GM21447 (cell line): ENCODE results near the gene PCDHGA4.
"Not testable (repeated sequence)": the region's sequence is repeated elsewhere in the genome, so short reads cannot be mapped to it uniquely, and the experiment has no call there.

Experiments used
- ATAC-seq: cut with Tn5 transposase; IDR thresholded peaks from one replicate; pipeline ENCODE4 v1.9.1; 2021; ENCODE audit not compliant: unreplicated experiment

PCDHGA4 gene

DNA sequence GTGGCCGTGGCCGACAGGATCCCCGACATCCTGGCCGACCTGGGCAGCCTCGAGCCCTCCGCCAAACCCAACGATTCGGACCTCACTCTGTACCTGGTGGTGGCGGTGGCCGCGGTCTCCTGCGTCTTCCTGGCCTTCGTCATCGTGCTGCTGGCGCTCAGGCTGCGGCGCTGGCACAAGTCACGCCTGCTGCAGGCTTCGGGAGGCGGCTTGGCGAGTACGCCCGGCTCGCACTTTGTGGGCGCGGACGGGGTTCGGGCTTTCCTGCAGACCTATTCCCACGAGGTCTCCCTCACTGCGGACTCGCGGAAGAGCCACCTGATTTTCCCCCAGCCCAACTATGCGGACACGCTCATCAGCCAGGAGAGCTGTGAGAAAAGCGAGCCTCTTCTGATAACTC, 8.8 kb upstream of the PCDHGA4 start:
- not testable (repeated sequence) for ATAC-seq

DNA sequence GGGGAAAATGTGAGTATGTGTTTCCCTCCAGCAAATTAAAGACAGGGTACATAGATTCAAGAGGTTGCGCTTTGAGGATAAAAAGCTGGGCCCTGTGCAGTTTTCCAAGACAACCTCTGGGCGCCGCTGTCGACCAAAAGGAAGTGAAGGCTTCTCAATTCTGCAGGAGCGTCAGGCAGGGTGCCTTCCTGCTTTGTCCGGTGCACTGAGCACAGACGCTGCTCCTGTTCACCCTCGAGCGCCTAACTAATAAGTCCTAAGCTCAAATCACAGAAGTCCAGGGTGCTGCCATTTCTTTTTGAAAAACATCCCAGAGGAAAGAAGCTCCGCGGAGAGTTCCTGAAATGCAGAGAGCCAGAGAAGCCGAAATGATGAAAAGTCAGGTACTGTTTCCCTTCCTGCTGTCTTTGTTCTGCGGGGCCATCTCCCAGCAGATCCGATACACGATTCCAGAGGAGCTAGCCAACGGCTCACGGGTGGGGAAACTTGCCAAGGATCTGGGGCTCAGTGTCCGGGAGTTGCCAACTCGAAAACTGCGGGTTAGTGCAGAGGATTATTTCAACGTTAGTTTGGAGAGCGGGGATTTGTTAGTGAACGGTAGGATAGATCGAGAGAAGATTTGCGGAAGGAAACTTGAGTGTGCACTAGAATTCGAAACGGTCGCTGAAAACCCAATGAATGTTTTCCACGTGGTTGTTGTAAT, 4.8 kb upstream of the PCDHGA4 start, which contains the start of gene PCDHGB1:
PCDHGB1 (plus strand) TSS at position 183 of the 703 bp plus-strand sequence; CDS start at position 345, 162 bp downstream.
- ATAC-seq, result no peak

DNA sequence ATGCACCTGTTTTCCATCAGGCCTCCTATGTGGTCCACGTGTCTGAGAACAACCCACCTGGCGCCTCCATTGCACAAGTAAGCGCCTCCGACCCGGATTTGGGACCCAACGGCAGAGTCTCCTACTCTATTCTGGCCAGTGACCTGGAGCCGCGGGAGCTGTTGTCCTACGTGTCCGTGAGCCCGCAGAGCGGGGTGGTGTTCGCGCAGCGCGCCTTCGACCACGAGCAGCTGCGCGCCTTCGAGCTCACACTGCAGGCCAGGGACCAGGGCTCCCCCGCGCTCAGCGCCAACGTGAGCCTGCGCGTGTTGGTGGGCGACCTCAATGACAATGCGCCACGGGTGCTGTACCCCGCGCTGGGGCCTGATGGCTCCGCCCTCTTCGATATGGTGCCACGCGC, 3.2 kb upstream of the PCDHGA4 start:
- no peak for ATAC-seq

DNA sequence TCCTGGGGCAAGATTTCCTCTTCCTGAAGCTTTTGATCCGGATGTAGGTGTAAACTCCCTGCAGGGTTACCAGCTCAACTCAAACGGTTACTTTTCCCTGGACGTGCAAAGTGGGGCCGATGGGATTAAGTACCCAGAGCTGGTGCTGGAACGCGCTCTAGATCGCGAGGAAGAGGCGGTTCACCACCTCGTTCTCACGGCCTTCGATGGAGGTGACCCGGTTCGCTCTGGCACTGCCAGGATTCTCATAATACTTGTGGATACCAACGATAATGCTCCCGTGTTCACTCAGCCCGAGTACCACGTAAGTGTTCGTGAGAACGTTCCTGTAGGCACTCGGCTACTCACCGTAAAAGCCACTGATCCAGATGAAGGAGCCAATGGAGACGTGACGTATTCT, 820 bp downstream of the PCDHGA4 start:
- no peak for ATAC-seq

DNA sequence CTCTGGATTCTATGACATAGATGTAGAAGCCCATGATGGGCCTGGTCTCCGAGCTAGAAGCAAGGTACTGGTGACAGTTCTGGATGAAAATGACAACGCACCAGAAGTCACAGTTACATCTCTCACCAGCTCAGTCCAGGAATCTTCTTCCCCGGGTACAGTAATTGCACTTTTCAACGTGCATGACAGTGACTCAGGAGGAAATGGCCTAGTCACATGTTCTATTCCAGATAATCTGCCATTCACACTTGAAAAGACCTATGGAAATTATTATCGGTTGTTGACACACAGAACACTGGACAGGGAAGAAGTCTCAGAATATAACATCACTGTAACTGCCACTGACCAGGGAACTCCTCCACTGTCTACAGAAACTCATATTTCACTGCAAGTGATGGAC, 1.3 kb downstream of the PCDHGA4 start:
- no peak for ATAC-seq

DNA sequence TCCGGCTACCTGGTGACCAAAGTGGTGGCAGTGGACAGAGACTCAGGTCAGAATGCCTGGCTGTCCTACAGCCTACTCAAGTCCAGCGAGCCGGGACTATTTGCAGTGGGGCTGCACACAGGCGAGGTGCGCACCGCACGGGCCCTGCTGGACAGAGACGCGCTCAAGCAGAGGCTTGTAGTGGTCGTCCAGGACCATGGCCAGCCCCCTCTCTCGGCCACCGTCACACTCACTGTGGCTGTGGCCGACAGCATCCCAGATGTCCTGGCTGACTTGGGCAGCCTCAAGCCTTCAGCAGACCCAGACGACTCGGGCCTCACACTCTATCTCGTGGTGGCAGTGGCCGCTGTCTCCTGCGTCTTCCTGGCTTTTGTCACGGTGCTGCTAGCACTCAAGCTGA, 2.1 kb downstream of the PCDHGA4 start:
- no peak for ATAC-seq

DNA sequence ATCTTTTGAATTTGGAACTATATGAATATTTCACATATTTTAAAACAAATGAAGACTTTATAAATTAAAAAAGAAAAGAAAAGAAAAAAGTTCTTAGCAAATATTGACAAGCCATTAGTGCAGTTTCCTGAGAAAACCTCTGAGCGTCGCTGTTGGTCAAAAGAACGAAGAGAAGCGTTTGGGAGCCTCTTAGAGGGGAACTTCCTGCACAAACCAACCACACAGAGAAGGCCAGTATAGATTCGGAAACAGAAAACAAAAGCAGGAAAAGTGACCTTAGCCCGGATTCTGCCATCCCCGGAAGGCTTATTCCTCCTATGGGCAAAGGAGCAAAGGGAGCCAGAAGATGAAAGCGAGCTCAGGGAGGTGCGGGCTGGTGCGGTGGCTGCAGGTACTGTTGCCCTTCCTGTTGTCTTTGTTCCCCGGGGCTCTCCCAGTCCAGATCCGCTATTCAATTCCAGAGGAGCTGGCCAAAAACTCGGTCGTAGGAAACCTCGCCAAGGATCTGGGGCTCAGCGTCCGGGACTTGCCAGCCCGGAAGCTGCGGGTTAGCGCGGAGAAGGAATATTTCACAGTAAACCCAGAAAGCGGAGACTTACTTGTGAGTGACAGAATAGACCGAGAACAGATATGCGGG, 5.1 kb downstream of the PCDHGA4 start, which contains the start of gene PCDHGB2:
PCDHGB2 (plus strand) TSS at position 205 of the 637 bp plus-strand sequence; CDS start at position 347, 142 bp downstream.
- ATAC-seq, result no peak

DNA sequence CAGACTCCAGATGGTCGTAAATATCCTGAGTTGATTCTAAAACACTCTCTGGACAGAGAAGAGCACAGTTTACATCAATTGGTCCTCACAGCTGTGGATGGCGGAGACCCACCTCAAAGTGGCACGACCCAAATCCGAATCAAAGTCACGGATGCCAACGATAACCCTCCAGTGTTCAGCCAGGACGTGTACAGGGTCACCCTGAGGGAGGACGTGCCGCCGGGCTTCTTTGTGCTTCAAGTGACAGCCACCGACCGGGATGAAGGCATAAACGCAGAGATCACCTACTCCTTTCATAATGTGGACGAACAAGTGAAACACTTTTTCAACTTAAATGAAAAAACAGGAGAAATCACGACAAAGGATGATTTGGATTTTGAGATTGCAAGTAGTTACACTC, 5.9 kb downstream of the PCDHGA4 start:
- no peak for ATAC-seq

DNA sequence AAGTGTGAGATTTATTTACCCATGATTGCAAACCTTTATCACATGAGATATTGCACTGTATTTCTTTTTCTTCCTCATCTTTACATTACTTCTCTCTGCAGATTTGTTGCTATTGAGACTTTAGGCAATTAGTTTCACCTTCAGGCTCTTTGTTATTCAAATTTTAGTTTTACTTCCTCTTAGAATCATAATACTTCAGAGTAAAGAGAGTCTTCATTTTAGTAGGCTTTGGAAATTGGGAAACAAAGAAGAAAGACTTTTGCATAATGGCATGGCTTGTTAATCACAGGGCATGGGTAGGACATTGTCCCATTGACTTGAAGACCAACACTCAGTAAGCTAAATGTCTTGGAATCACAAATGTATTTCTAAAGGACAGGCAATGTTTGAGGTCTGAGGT, 7.9 kb downstream of the PCDHGA4 start:
- no peak for ATAC-seq

DNA sequence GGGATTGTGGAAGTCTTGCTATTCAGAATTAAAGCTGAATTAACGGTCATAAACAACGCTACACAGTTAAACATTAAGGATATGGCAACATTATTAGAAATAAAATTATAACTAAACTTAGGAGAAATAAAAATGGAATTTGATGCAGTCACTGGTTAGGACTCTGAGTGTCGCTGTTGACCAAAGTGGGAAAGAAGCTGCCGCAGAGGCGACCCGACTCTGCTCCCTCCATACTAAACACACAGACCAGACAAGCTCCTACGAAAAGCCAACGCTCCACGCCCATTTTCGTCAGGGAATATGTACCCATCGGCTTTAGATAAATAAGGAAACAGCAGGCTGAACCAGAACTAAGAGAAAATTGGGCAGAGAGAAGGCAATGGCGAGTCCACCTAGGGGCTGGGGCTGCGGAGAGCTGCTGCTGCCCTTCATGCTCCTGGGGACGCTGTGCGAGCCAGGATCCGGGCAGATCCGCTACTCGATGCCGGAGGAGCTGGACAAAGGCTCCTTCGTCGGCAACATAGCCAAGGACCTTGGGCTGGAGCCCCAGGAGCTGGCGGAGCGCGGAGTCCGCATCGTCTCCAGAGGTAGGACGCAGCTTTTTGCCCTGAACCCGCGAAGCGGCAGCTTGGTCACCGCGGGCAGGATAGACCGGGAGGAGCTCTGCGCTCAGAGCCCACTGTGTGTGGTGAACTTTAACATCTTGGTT, 9.3 kb downstream of the PCDHGA4 start, which contains the start of gene PCDHGA5:
PCDHGA5 (plus strand) TSS at position 211 of the 709 bp plus-strand sequence; CDS start at position 380, 169 bp downstream.
- no peak for ATAC-seq

DNA sequence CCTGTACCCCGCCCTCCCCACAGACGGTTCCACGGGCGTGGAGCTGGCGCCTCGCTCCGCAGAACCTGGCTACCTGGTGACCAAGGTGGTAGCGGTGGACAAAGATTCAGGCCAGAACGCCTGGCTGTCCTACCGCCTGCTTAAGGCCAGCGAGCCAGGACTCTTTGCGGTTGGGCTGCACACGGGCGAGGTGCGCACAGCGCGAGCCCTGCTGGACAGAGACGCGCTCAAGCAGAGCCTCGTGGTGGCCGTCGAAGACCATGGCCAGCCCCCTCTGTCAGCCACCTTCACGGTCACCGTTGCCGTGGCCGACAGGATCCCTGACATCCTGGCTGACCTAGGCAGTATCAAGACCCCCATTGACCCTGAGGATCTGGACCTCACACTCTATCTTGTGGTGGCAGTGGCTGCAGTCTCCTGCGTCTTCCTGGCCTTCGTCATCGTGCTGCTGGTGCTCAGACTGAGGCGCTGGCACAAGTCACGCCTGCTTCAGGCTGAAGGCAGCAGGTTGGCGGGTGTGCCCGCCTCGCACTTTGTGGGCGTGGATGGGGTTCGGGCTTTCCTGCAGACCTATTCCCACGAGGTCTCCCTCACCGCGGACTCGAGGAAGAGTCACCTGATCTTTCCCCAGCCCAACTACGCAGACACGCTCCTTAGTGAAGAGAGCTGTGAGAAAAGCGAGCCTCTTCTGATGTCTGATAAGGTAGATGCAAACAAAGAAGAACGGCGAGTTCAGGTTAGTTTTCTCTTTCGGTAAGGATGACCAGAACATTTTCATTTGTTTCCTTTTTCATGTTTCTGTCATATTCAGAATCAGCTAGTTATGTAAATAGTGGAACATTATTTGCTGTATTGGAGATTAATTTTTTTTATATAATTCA, 11.4 kb downstream of the PCDHGA4 start:
- no peak for ATAC-seq

DNA sequence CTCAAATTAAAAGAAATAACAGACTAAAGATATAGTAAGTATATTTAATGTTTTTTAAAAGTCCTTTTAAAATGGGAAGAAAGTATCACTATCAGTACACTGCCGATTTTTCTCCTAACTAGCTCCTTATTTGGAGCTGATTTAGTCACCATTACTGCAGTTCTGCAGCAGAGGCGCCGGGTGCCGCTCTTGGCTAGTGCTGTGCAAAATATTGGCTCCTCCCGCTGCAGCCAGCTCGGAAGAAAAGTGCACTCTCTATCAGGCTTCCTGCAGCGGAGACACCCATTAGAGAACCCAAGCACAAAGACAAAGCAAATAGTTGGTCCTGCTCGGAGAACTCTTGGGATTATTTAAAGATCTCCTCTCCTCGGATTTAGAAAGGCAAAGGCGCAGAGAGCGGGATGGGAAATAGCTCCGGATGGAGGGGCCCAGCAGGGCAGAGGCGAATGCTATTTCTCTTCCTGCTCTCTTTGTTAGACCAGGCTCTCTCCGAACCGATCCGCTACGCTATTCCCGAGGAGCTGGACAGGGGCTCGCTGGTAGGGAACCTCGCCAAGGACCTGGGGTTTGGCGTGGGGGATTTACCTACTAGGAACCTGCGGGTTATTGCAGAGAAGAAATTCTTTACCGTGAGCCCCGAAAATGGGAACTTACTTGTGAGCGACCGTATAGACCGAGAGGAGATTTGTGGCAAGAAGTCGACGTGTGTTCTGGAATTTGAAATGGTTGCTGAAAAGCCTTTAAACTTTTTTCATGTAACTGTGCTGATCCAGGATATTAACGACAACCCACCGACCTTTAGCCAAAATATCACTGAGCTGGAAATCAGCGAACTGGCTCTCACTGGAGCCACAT, 15.4 kb downstream of the PCDHGA4 start, which contains the start of gene PCDHGB3:
PCDHGB3 (plus strand) TSS at position 249 of the 855 bp plus-strand sequence; CDS start at position 402, 153 bp downstream.
- ATAC-seq, result no peak

DNA sequence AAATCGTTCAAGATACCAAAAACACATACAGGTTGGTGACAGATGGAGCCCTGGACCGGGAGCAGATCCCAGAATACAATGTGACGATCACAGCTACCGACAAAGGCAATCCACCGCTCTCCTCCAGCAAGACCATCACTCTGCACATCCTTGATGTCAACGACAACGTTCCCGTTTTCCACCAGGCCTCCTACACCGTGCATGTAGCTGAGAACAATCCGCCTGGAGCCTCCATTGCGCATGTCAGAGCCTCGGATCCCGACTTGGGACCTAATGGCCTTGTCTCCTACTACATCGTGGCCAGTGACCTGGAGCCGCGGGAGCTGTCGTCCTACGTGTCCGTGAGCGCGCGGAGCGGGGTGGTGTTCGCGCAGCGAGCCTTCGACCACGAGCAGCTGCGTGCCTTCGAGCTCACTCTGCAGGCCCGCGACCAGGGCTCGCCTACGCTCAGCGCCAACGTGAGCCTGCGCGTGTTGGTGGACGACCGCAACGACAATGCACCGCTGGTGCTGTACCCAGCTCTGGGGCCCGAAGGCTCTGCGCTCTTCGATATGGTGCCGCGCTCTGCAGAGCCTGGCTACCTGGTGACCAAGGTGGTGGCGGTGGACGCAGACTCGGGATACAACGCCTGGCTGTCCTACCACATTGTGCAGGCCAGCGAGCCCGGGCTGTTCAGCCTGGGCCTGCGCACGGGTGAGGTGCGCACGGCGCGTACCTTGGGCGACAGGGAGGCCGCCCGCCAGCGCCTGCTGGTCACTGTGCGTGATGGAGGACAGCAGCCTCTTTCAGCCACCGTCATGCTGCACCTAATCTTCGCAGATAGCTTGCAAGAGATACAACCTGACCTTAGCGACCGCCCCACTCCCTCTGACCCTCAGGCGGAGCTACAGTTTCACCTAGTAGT, 17.0 kb downstream of the PCDHGA4 start:
- no peak for ATAC-seq

DNA sequence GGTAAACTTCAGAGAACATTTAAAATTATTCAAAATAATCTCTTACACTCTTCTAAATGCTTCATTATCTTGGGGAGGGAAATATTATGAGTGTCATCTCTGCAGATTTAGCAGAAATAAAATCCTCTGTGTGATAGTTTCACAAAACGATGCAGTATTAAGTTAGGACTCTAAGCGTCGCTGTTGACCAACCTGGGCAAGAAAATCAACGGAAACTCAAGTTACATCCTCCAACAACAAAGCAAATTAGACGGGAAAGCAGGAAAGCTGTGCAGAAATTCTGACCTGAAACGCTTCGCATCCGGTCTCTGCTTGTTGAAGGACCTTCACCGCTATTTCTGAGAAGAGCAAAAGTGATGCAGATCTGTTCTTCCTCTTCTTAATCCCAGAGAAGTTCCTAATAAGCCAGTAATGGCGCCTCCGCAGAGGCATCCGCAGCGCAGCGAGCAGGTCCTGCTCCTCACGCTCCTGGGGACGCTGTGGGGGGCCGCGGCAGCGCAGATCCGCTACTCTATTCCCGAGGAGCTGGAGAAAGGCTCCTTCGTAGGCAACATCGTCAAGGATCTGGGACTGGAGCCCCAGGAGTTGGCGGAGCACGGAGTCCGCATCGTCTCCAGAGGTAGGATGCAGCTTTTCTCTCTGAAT, 19.0 kb downstream of the PCDHGA4 start, which contains the start of gene PCDHGA6:
PCDHGA6 (plus strand) TSS at position 219 of the 645 bp plus-strand sequence; CDS start at position 412, 193 bp downstream.
- no peak for ATAC-seq

DNA sequence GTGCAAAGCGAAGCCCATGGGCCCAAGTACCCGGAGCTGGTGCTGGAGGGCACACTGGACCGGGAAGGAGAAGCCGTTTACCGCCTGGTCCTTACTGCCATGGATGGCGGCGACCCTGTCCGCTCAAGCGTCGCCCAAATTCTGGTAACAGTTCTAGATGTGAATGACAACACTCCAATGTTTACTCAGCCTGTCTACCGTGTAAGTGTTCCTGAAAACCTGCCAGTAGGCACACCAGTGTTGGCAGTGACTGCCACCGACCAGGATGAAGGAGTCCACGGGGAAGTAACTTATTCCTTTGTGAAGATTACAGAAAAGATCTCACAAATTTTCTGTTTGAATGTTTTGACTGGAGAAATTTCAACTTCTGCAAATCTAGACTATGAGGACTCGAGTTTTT, 19.8 kb downstream of the PCDHGA4 start:
- no peak for ATAC-seq

DNA sequence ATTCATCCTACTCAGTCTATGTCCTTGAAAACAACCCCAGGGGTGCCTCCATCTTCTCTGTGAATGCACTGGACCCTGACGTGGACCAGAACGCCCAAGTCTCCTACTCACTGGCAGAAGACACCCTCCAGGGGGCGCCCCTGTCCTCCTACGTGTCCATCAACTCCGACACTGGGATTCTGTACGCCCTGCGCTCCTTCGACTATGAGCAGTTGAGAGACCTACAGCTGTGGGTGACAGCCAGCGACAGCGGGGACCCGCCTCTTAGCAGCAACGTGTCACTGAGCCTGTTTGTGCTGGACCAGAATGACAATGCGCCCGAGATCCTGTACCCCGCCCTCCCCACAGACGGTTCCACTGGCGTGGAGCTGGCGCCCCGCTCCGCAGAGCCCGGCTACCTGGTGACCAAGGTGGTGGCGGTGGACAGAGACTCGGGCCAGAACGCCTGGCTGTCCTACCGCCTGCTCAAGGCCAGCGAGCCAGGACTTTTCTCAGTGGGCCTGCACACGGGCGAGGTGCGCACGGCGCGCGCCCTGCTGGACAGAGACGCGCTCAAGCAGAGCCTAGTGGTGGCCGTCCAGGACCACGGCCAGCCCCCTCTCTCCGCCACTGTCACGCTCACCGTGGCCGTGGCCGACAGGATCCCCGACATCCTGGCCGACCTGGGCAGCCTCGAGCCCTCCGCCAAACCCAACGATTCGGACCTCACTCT, 20.8 kb downstream of the PCDHGA4 start:
- ATAC-seq, result not testable (repeated sequence)
